ENCODE data around the gene FAM83E. TPM values are rescaled to one million over a fixed set of nuclear protein-coding genes. Genes with fewer than 3 reads are reported as not detected.

The FAM83E gene
- total RNA-seq, 2 experiments from 2014 or later = 3.0 to 3.7 TPM

DNA sequence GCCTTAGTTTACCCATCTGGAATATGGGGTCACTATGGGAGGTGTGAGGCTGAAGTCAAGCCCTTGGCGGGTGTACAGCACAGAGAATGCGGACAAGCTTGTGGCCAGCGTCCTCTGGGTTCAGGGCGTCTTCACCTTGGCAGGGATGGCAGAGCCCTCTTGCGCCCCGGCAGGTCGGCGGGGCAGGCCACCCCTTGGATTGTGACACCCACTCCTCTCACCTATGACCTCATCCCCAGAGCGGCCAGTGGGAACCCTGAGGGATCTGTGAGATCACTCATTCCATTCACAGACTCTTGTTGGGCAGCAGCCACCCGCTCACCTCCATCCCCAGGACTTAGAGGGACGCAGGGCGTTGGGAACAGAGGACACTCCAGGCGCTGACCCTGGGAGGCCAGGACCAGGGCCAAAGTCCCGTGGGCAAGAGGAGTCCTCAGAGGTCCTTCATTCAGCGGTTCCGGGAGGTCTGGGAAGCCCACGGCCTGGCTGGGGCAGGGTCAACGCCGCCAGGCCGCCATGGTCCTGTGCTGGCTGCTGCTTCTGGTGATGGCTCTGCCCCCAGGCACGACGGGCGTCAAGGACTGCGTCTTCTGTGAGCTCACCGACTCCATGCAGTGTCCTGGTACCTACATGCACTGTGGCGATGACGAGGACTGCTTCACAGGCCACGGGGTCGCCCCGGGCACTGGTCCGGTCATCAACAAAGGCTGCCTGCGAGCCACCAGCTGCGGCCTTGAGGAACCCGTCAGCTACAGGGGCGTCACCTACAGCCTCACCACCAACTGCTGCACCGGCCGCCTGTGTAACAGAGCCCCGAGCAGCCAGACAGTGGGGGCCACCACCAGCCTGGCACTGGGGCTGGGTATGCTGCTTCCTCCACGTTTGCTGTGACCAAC, 8.2 kb downstream of the FAM83E start, which contains the start of gene SPACA4:
SPACA4 (plus strand) TSS at position 280 of the 896 bp plus-strand sequence; CDS start at position 517, 237 bp downstream.
- no peak for DNase-seq (ENCODE audit: low spot score)
- Histone ChIP-seq H4K20me1 (ENCODE audit: insufficient read depth, low read length) (no peaks in the 10 kb centered on the region), H3K36me3 (ENCODE audit: insufficient read depth, low read length) (peaks cover 34% of the 10 kb centered on the region), H2AFZ (ENCODE audit: low read length) (no peak within 1 kb of the TSS), H3K79me2 (ENCODE audit: insufficient read depth, low read depth, low read length) (no peaks in the 10 kb centered on the region), H3K9me3 (ENCODE audit: low read length) (no peaks in the 10 kb centered on the region), H3K9me2 (ENCODE audit: insufficient read depth, low read length) (no peaks in the 10 kb centered on the region), H3K4me2 (ENCODE audit: low read length) (no peak within 1 kb of the TSS), H3K4me1 (ENCODE audit: insufficient read depth, low read length, poor library complexity, severe bottlenecking) (peaks cover 8% of the 10 kb centered on the region), H3K4me3 (ENCODE audit: low read depth, low read length, poor library complexity, severe bottlenecking) (no peak within 1 kb of the TSS), H3K27ac (ENCODE audit: low read depth, low read length, poor library complexity, severe bottlenecking) (no peak within 1 kb of the TSS)
- ChIA-PET POLR2A (interaction anchor here (0.8 kb wide), 1 partner anchor 127 kb away, joined by 4 read pairs; no protein-coding TSS in a partner anchor), CTCF (ENCODE audit: unreplicated experiment) (no interaction called here)
- no TSS peak for BruUV-seq (replicated peaks)
- intact Hi-C loops (cut with micrococcal nuclease; ENCODE audit: unreplicated experiment) = no loop called here
- TF ChIP-seq, protein P1, sequence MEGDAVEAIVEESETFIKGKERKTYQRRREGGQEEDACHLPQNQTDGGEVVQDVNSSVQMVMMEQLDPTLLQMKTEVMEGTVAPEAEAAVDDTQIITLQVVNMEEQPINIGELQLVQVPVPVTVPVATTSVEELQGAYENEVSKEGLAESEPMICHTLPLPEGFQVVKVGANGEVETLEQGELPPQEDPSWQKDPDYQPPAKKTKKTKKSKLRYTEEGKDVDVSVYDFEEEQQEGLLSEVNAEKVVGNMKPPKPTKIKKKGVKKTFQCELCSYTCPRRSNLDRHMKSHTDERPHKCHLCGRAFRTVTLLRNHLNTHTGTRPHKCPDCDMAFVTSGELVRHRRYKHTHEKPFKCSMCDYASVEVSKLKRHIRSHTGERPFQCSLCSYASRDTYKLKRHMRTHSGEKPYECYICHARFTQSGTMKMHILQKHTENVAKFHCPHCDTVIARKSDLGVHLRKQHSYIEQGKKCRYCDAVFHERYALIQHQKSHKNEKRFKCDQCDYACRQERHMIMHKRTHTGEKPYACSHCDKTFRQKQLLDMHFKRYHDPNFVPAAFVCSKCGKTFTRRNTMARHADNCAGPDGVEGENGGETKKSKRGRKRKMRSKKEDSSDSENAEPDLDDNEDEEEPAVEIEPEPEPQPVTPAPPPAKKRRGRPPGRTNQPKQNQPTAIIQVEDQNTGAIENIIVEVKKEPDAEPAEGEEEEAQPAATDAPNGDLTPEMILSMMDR (conservative IDR thresholded peaks at IDR 0.05; ENCODE audit: low read length) = no peak

DNA sequence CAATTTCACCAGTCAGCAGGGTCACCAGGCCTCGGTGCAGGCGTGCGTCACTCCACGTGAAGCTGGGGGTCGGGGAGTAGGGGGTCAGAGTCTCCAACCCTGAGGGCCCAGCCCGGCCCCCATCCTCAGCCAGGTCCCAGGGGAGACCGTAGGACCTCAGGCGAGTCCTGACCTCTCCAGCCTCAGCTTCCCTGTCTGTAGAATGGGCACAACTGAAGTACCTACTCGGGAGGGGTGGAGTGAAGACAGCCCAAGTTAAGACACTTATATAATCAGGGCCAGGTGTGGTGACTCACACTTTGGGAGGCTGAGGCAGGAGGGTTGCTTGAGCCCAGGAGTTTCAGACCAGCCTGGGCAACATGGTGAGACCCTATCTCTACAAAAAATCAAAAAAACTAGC, 11.0 kb downstream of the FAM83E start:
- Histone ChIP-seq H2AFZ (ENCODE audit: low read length) (no peak overlapping the region), H3K36me3 (ENCODE audit: insufficient read depth, low read length) (peaks cover 25% of the 10 kb centered on the region), H3K4me3 (ENCODE audit: low read depth, low read length, poor library complexity, severe bottlenecking) (no peak overlapping the region), H3K9me3 (ENCODE audit: low read length) (no peaks in the 10 kb centered on the region), H3K9me2 (ENCODE audit: insufficient read depth, low read length) (no peaks in the 10 kb centered on the region), H3K4me1 (ENCODE audit: insufficient read depth, low read length, poor library complexity, severe bottlenecking) (peaks cover 1% of the 10 kb centered on the region), H3K79me2 (ENCODE audit: insufficient read depth, low read depth, low read length) (no peaks in the 10 kb centered on the region), H4K20me1 (ENCODE audit: insufficient read depth, low read length) (no peaks in the 10 kb centered on the region), H3K4me2 (ENCODE audit: low read length) (no peak overlapping the region), H3K27ac (ENCODE audit: low read depth, low read length, poor library complexity, severe bottlenecking) (no peak overlapping the region)
- DNase-seq (ENCODE audit: low spot score) = no peak
- intact Hi-C loops (cut with micrococcal nuclease; ENCODE audit: unreplicated experiment) = no loop called here
- TF ChIP-seq, protein P1 (conservative IDR thresholded peaks at IDR 0.05; ENCODE audit: low read length) = no peak
- no peak for TF ChIP-seq EZH2phosphoT487 (IDR thresholded peaks at IDR 0.05; ENCODE audit: borderline replicate concordance, low read depth, low read length)
- CTCF ChIA-PET (ENCODE audit: unreplicated experiment) = no interaction called here
- POLR2A ChIA-PET = no interaction called here
- no TSS peak for BruUV-seq (replicated peaks)

DNA sequence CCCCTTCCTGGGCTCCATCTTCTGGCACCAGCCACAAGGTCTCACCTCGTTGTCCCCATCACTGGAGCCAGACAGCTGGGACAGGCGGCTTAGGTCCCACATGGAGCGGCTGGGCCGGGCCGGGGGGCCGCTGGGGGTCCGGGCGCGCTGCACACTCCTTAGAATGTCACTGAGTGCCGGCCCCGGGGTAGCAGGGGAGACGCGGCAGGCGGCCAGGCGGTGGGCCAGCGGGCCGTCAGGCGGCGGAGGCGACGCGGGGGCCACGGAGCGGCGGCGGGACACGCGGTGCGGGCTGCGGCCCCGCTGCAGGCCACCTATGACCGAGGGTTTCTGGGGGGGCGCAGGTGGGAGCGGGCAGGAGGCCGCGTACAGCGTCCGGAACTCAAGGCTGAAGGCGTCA, 11.4 kb downstream of the FAM83E start:
- H4K20me1 ChIP-seq (ENCODE audit: insufficient read depth, low read length) = no peaks in the 10 kb centered on the region
- H3K9me3 ChIP-seq (ENCODE audit: low read length) = no peaks in the 10 kb centered on the region
- intact Hi-C loops (cut with micrococcal nuclease; ENCODE audit: unreplicated experiment) = no loop called here
- TF ChIP-seq EZH2phosphoT487 (IDR thresholded peaks at IDR 0.05; ENCODE audit: borderline replicate concordance, low read depth, low read length) = no peak
- TF ChIP-seq, protein P1 (conservative IDR thresholded peaks at IDR 0.05; ENCODE audit: low read length) = no peak
- H3K4me3 ChIP-seq (ENCODE audit: low read depth, low read length, poor library complexity, severe bottlenecking) = no peak overlapping the region
- ChIA-PET CTCF (ENCODE audit: unreplicated experiment) (no interaction called here), POLR2A (no interaction called here)
- no peak for DNase-seq (ENCODE audit: low spot score)
- peaks cover 25% of the 10 kb centered on the region for H3K36me3 ChIP-seq (ENCODE audit: insufficient read depth, low read length)
- no peaks in the 10 kb centered on the region for H3K9me2 ChIP-seq (ENCODE audit: insufficient read depth, low read length)
- no peak overlapping the region for H2AFZ ChIP-seq (ENCODE audit: low read length)
- H3K79me2 ChIP-seq (ENCODE audit: insufficient read depth, low read depth, low read length) = no peaks in the 10 kb centered on the region
- no peaks in the 10 kb centered on the region for H3K4me1 ChIP-seq (ENCODE audit: insufficient read depth, low read length, poor library complexity, severe bottlenecking)
- BruUV-seq (replicated peaks) = no TSS peak
- no peak overlapping the region for H3K27ac ChIP-seq (ENCODE audit: low read depth, low read length, poor library complexity, severe bottlenecking)
- no peak overlapping the region for H3K4me2 ChIP-seq (ENCODE audit: low read length)

Data from OCI-LY7 (cell line).